ENCODE data around the gene CDH4. TPM values are rescaled to one million over a fixed set of nuclear protein-coding genes. Genes with fewer than 3 reads are reported as not detected.
"Not testable (repeated sequence)": the region's sequence is repeated elsewhere in the genome, so short reads cannot be mapped to it uniquely, and the experiment has no call there.

The CDH4 gene
- polyA plus RNA-seq, 4 donors = 0.09 to 4.1 (median 0.25) TPM

GRCh38 chr20:61938839-61939690 is 687.0 kb downstream of the CDH4 start:
- DNase-seq (no peak), FAIRE-seq (no peak)
- Histone ChIP-seq H3K9me3 (ENCODE audit: control insufficient read depth in 2 of 2, insufficient read depth in 1 of 2, low read depth in 1 of 2, low read length in 1 of 2) (no peaks in the 10 kb centered on the region), H3K4me3 (ENCODE audit: low read depth in 1 of 3, low read length in 3 of 3) (no peak overlapping the region), H3K4me1 (ENCODE audit: control insufficient read depth in 3 of 3, insufficient read depth in 2 of 3, low read depth in 1 of 3, low read length in 2 of 3) (no peaks in the 10 kb centered on the region), H3K27me3 (ENCODE audit: control insufficient read depth in 3 of 3, insufficient read depth in 3 of 3, low read length in 3 of 3) (no peaks in the 10 kb centered on the region), H3K27ac (ENCODE audit: low read depth in 1 of 3, low read length in 2 of 3) (no peak overlapping the region), H3K36me3 (ENCODE audit: control insufficient read depth in 3 of 3, insufficient read depth in 2 of 3, low read depth in 1 of 3, low read length in 3 of 3) (no peaks in the 10 kb centered on the region)
- 70 to 75% (median 74%) methylated on average over 27 of the region's 27 CpGs for WGBS, 3 donors

- Histone ChIP-seq H3K4me1 (ENCODE audit: control insufficient read depth in 3 of 3, insufficient read depth in 2 of 3, low read depth in 1 of 3, low read length in 2 of 3) (no peaks in the 10 kb centered on the region), H3K9me3 (ENCODE audit: control insufficient read depth in 2 of 2, insufficient read depth in 1 of 2, low read depth in 1 of 2, low read length in 1 of 2) (no peaks in the 10 kb centered on the region), H3K27ac (ENCODE audit: low read depth in 1 of 3, low read length in 2 of 3) (no peak overlapping the region), H3K36me3 (ENCODE audit: control insufficient read depth in 3 of 3, insufficient read depth in 2 of 3, low read depth in 1 of 3, low read length in 3 of 3) (no peaks in the 10 kb centered on the region), H3K27me3 (ENCODE audit: control insufficient read depth in 3 of 3, insufficient read depth in 3 of 3, low read length in 3 of 3) (no peaks in the 10 kb centered on the region), H3K4me3 (ENCODE audit: low read depth in 1 of 3, low read length in 3 of 3) (no peak overlapping the region)
- DNase-seq (no peak), FAIRE-seq (no peak)
- WGBS, 3 donors = 76 to 79% (median 78%) methylated on average over 13 of the region's 13 CpGs
Observed at GRCh38 chr20:61939691-61940360, 687.8 kb downstream of the CDH4 start.

GRCh38 chr20:61940491-61940890 is 688.4 kb downstream of the CDH4 start:
- FAIRE-seq (no peak), DNase-seq (no peak)
- Histone ChIP-seq H3K27me3 (ENCODE audit: control insufficient read depth in 3 of 3, insufficient read depth in 3 of 3, low read length in 3 of 3) (no peaks in the 10 kb centered on the region), H3K9me3 (ENCODE audit: control insufficient read depth in 2 of 2, insufficient read depth in 1 of 2, low read depth in 1 of 2, low read length in 1 of 2) (no peaks in the 10 kb centered on the region), H3K27ac (ENCODE audit: low read depth in 1 of 3, low read length in 2 of 3) (no peak overlapping the region), H3K4me3 (ENCODE audit: low read depth in 1 of 3, low read length in 3 of 3) (no peak overlapping the region), H3K36me3 (ENCODE audit: control insufficient read depth in 3 of 3, insufficient read depth in 2 of 3, low read depth in 1 of 3, low read length in 3 of 3) (no peaks in the 10 kb centered on the region), H3K4me1 (ENCODE audit: control insufficient read depth in 3 of 3, insufficient read depth in 2 of 3, low read depth in 1 of 3, low read length in 2 of 3) (no peaks in the 10 kb centered on the region)
- 87 to 91% (median 90%) methylated on average over 17 of the region's 17 CpGs for WGBS, 3 donors

DNA sequence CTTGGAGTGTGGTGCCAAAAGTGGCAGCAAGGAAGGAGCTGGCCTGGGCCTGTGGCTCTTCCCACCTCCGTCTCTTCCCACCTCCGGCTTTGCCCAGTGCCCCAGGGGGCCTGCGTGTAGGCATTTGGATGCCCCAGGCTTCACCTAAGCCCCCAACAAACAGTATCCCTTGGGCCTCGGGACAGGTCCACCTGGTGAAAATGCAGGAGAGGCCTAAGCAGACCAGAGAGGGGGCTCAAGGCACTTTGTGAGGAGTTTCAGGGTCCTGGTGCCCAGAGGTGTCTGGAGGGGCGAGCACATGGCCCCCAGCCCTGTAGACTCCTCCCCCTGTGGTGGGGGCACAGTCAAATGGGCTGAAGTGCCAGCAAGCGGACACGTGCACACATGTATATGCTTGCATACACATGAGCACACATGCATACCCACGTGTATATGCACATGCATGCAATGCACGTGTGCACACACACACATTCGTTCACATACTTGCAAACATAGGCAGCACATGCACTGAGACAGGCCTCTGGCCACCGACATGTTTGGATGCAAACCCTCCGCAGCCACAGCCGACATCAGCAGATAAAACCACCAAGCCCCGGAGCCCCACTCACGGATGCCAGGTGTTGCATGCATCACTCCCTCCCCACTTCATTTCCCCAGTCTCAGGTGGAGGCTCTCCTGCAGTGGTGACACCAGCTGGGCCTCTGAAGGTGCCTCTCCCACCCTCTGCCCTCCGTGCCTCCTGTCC is 689.1 kb downstream of the CDH4 start:
- FAIRE-seq (no peak), DNase-seq (no peak)
- no peaks in the 10 kb centered on the region for H3K27me3 ChIP-seq (ENCODE audit: control insufficient read depth in 3 of 3, insufficient read depth in 3 of 3, low read length in 3 of 3)
- no peaks in the 10 kb centered on the region for H3K36me3 ChIP-seq (ENCODE audit: control insufficient read depth in 3 of 3, insufficient read depth in 2 of 3, low read depth in 1 of 3, low read length in 3 of 3)
- WGBS, 3 donors = 79 to 80% (median 80%) methylated on average over 16 of the region's 16 CpGs
- H3K27ac ChIP-seq (ENCODE audit: low read depth in 1 of 3, low read length in 2 of 3) = no peak overlapping the region
- H3K4me1 ChIP-seq (ENCODE audit: control insufficient read depth in 3 of 3, insufficient read depth in 2 of 3, low read depth in 1 of 3, low read length in 2 of 3) = no peaks in the 10 kb centered on the region
- H3K9me3 ChIP-seq (ENCODE audit: control insufficient read depth in 2 of 2, insufficient read depth in 1 of 2, low read depth in 1 of 2, low read length in 1 of 2) = no peaks in the 10 kb centered on the region
- no peak overlapping the region for H3K4me3 ChIP-seq (ENCODE audit: low read depth in 1 of 3, low read length in 3 of 3)

GRCh38 chr20:61941721-61942405 is 689.8 kb downstream of the CDH4 start:
- DNase-seq (no peak), FAIRE-seq (no peak)
- no peaks in the 10 kb centered on the region for H3K27me3 ChIP-seq (ENCODE audit: control insufficient read depth in 3 of 3, insufficient read depth in 3 of 3, low read length in 3 of 3)
- no peak overlapping the region for H3K4me3 ChIP-seq (ENCODE audit: low read depth in 1 of 3, low read length in 3 of 3)
- no peaks in the 10 kb centered on the region for H3K4me1 ChIP-seq (ENCODE audit: control insufficient read depth in 3 of 3, insufficient read depth in 2 of 3, low read depth in 1 of 3, low read length in 2 of 3)
- H3K9me3 ChIP-seq (ENCODE audit: control insufficient read depth in 2 of 2, insufficient read depth in 1 of 2, low read depth in 1 of 2, low read length in 1 of 2) = no peaks in the 10 kb centered on the region
- no peak overlapping the region for H3K27ac ChIP-seq (ENCODE audit: low read depth in 1 of 3, low read length in 2 of 3)
- no peaks in the 10 kb centered on the region for H3K36me3 ChIP-seq (ENCODE audit: control insufficient read depth in 3 of 3, insufficient read depth in 2 of 3, low read depth in 1 of 3, low read length in 3 of 3)
- WGBS, 3 donors = 88 to 92% (median 88%) methylated on average over 15 to 16 of the region's 16 CpGs

DNA sequence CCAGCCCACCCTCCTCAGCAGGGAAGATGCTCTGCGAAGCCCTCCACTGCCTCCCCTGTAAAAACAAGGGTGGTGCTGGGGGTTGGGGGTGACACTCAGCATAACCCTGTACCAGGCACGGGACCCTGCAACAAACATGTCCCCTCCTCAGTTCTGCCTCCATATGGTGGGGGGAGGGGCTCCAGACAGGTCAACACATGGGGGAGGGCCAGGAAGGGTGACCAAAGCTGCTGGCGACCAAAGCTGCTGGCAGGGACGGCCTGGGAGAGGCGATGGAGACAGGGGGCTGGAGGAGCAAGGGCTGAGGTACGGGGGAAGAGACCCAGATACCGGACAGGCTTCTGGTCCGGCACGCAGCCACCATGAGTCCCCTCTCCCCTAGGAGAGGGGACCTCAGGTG is 690.5 kb downstream of the CDH4 start:
- Histone ChIP-seq H3K4me1 (ENCODE audit: control insufficient read depth in 3 of 3, insufficient read depth in 2 of 3, low read depth in 1 of 3, low read length in 2 of 3) (no peaks in the 10 kb centered on the region), H3K36me3 (ENCODE audit: control insufficient read depth in 3 of 3, insufficient read depth in 2 of 3, low read depth in 1 of 3, low read length in 3 of 3) (no peaks in the 10 kb centered on the region)

DNA sequence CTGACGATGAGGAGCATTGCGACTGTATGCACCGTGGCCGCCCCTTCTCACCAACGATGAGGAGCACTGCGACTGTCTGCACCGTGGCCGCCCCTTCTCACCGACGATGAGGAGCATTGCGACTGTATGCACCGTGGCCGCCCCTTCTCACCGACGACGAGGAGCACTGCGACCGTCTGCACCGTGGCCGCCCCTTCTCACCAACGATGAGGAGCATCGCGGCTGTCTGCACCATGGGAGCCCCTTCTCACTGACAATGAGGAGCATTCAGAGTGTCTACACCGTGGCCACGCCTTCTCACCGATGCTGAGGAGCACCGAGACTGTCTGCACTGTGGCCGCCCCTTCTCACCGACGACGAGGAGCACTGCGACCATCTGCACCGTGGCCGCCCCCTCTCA is 692.9 kb downstream of the CDH4 start:
- FAIRE-seq; H3K27ac ChIP-seq (ENCODE audit: low read depth in 1 of 3, low read length in 2 of 3); H3K36me3 ChIP-seq (ENCODE audit: control insufficient read depth in 3 of 3, insufficient read depth in 2 of 3, low read depth in 1 of 3, low read length in 3 of 3); H3K4me3 ChIP-seq (ENCODE audit: low read depth in 1 of 3, low read length in 3 of 3); H3K27me3 ChIP-seq (ENCODE audit: control insufficient read depth in 3 of 3, insufficient read depth in 3 of 3, low read length in 3 of 3); H3K9me3 ChIP-seq (ENCODE audit: control insufficient read depth in 2 of 2, insufficient read depth in 1 of 2, low read depth in 1 of 2, low read length in 1 of 2); H3K4me1 ChIP-seq (ENCODE audit: control insufficient read depth in 3 of 3, insufficient read depth in 2 of 3, low read depth in 1 of 3, low read length in 2 of 3); DNase-seq: not testable (repeated sequence)
- 83 to 88% (median 87%) methylated on average over 8 to 13 of the region's 34 CpGs for WGBS, 3 donors

More for the DNA sequence above, 690.5 kb downstream of the CDH4 start:
- no peak overlapping the region for H3K27ac ChIP-seq (ENCODE audit: low read depth in 1 of 3, low read length in 2 of 3)
- FAIRE-seq (no peak), DNase-seq (no peak)
- no peaks in the 10 kb centered on the region for H3K9me3 ChIP-seq (ENCODE audit: control insufficient read depth in 2 of 2, insufficient read depth in 1 of 2, low read depth in 1 of 2, low read length in 1 of 2)
- no peak overlapping the region for H3K4me3 ChIP-seq (ENCODE audit: low read depth in 1 of 3, low read length in 3 of 3)
- H3K27me3 ChIP-seq (ENCODE audit: control insufficient read depth in 3 of 3, insufficient read depth in 3 of 3, low read length in 3 of 3) = no peaks in the 10 kb centered on the region
- WGBS, 3 donors = 76 to 97% (median 90%) methylated on average over 6 to 9 of the region's 9 CpGs

DNA sequence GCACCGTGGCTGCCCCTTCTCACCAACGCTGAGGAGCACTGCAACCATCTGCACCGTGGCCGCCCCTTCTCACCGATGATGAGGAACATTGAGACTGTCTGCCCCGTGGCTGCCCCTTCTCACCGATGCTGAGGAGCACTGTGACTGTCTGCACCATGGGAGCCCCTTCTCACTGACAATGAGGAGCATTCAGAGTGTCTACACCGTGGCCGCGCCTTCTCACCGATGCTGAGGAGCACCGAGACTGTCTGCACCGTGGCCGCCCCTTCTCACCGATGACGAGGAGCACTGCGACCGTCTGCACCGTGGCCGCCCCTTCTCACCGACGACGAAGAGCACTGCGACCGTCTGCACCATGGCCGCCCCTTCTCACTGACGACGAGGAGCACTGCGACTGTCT is 693.4 kb downstream of the CDH4 start:
- not testable (repeated sequence) for H3K4me1 ChIP-seq (ENCODE audit: control insufficient read depth in 3 of 3, insufficient read depth in 2 of 3, low read depth in 1 of 3, low read length in 2 of 3); DNase-seq; H3K4me3 ChIP-seq (ENCODE audit: low read depth in 1 of 3, low read length in 3 of 3); H3K27ac ChIP-seq (ENCODE audit: low read depth in 1 of 3, low read length in 2 of 3); H3K27me3 ChIP-seq (ENCODE audit: control insufficient read depth in 3 of 3, insufficient read depth in 3 of 3, low read length in 3 of 3); H3K9me3 ChIP-seq (ENCODE audit: control insufficient read depth in 2 of 2, insufficient read depth in 1 of 2, low read depth in 1 of 2, low read length in 1 of 2); H3K36me3 ChIP-seq (ENCODE audit: control insufficient read depth in 3 of 3, insufficient read depth in 2 of 3, low read depth in 1 of 3, low read length in 3 of 3); FAIRE-seq
- 73 to 74% (median 74%) methylated on average over 19 to 21 of the region's 29 CpGs for WGBS, 3 donors
